HG02973 (cell line): Measurements from ENCODE around the gene CDKL5.

ENCODE experiments used
- ATAC-seq: cut with Tn5 transposase; IDR thresholded peaks from one replicate; pipeline ENCODE4 v1.9.1; 2021; ENCODE audit warnings: moderate library complexity; ENCODE audit not compliant: unreplicated experiment

CDKL5 gene

DNA sequence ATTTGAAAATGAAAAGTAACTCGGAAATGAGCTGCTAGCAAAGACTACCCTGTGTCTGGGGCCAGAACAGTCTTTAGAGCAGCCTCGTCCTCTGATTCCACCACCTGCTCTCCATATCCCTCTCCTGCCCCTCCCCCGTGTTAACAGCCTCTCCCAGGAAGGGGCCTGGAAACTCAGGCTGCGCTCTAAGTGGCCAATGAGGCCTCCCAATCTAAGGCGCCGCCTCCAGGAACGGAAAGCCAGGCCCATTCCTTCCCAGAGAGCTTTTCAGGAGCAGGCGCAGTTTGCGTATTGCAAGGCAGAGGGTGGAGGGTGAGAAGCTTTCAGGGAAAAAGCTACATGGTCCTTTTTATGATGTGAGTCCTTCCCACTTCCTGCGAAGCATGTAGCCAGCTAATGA lies 215.3 kb downstream of the CDKL5 start:
- ATAC-seq, result no peak

DNA sequence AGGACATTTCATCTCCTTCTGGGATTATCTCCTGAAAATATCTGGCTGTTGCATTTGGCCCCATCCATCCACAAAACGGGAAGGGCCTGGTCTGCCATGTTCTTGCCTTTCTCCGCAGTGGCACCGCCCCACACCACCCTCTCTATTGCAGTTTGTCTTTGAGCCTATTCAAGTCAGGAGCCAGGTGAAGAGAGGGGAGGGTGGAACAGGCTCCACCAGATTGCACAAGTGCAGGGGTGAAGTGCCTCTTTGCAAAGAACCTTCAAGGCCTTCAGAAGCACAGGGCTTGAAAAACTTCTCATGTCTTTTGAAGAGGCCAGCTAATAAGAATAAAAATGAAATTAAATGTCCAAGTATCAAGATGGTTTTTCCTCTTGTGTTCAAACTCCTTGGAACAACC lies 217.8 kb downstream of the CDKL5 start:
- no peak for ATAC-seq

DNA sequence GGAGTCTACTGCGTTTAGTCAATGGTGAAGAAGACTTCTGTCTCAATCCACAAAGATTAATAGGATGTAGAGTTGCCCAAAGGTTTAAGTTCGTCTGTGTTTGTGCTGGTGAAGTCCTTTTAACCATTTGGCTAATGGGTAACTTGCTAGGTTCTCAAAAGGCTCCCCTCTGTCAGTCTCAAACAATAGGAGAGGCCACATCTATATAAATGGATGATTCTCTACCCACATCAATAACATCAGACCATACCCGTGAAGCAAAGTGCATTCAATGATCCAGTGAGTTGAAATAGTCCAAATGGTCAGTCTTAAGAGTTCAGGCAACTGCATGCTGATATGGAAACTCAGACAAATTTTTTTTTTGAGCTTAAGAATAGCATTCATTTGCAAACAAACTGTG lies 218.4 kb downstream of the CDKL5 start:
- no peak for ATAC-seq

DNA sequence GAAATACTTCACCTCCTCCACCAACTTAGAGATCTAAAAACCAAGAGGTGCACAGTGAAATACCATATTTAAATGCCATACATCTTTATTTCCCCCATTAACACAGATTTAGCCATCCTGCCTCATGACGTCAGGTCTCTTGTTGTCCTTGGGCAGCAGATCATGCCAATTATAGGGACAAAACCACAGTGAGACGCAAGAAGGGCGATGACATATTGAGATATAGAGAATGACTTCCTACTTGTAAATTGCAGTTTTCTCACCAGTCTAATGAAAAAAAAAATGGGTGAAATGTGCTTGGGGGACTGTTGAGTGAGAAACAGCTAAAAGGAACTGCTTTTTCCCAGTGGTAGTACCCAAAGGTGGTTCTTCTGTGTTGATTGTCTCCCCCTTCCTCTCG lies 222.2 kb downstream of the CDKL5 start:
- no peak for ATAC-seq

DNA sequence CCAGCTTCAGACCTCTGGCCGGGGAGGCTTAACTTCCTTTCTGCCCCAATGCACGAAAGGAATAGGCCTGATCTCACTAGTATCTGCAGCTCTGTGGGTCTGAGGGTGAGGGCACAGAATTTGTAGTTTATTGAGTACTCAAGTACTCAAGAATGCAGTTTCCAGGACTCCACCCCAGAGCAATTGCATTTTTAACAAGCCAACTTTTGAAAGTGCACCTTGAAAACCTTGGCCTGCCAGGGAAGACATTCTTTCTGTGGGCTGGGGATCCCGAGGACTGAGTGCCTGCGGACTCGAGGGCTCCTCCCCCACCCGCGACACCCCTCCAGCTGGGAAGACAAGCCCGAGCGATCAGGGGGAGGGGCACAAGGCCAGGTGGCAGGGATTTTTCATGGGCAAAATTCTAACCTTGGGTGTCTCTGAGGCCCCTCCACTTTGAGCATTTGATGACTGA lies 224.1 kb downstream of the CDKL5 start:
- ATAC-seq, result no peak

DNA sequence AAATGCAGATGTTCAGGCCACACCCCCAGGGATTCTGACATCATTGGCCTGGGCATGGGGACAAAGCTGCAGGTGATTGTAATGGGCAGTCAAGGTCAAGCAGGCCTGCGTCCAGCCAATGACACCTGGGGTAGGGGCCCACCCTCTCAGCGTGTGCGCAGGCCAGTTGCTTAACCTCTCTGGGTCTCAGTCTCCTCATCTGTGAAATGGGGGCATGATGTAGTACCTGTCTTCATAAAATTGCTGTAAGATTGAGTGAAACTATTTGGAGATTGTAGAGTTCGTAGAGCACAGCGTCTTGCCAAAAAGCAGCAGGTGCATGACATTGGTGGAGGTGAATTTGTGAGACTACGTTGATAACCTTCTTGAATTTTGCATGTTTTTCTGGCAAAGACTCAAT lies 225.3 kb downstream of the CDKL5 start:
- ATAC-seq, result no peak

DNA sequence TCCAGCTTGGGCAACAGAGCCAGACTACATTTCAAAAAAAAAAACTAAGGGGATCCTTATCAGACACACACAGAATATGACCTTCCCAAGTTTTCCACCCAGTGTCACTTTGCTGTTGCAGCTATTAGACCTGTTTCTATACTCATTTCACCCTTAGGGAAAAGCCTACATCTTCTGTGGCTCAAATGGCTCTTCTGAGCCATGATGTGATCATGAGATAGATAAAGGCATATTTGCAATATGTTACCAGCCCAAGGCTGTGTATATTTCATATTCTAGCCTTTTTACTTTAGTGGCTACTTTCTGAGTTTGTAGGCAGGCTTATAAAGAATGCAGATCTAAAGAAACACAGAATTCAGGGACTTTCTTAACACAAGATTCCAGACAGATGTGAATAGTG lies 227.2 kb downstream of the CDKL5 start:
- ATAC-seq, result no peak

DNA sequence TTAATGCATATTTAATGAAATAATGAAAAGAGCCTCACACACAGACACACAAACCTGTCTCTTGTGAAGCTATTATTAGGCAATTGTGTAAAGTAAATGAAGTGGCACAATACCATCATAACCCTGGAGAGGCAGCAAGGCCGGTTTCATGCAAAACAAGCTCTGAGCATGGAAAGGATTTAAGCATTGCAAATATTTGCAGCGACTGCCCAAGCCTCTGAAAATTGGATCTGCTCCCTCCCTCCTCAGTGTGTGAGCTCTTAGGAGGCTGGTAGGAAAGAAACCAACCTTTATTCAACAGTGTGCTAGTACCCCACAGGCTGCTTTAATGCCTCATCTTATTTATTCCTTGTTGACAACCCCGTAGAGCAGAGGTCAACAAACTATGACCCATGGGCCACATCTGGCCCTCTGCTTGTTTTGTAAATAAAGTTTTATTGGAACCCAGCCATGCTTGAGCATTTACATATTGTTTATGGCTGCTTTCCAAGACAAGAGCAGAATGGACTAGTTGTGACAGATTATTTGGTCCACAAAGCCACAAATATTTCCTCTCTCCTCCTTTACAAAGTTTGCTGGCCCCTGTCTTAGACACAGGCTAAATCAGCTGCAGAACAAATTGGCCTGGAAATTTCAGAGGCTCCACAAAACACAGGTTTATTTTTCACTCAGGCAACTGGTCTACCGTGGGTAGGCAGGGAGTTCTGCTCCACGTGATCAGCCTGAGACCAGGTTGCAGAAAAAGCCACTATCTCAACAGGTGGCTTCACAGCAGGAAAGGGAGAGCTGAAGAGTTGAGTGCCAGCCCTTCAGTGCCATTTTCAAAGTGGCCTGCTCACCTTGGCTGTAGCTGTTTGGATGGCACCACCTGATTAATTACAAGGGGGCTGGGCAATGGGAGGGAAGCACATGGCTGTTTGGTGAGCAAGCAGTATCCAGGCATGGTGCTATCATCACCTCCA lies 229.7 kb downstream of the CDKL5 start:
- no peak for ATAC-seq

DNA sequence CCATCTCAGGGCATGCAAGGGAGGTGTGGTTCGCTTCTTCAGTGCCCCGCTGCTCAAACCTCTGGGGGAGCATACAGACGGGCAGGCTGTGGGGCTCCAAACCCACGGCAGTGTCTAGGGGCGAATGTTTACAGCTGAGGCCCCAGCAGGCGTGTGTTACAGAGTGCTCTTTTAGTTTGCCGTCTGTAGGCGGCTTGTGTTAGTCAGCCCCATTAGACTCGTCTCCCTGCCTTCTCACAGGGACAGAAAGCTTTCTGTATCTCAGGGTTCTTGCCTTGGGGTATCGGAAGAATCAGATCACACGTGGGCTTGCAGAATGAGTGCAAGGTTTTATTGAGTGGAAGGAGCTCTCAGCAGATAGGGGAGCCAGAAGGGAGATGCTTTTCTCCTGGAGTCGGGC lies 235.9 kb downstream of the CDKL5 start:
- no peak for ATAC-seq

DNA sequence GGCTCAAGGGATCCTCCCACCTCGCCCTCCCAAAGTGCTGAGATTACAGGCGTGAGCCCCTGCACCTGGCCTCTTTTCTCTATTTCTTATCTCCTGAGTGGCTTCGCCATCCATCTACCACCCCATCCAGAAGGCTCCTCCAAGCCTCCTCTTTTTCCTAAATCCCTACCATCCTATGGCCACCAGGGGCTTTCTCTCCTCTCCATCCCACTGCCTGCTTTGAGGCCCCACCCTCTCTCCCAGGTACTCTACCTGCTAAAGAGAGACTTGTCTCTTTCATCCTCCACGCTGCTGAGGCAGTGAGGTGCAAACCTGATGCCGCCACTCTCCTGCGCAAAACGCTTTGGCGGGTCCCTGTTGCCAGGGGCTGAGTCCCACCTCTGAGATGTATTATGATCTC lies 239.5 kb downstream of the CDKL5 start:
- no peak for ATAC-seq

DNA sequence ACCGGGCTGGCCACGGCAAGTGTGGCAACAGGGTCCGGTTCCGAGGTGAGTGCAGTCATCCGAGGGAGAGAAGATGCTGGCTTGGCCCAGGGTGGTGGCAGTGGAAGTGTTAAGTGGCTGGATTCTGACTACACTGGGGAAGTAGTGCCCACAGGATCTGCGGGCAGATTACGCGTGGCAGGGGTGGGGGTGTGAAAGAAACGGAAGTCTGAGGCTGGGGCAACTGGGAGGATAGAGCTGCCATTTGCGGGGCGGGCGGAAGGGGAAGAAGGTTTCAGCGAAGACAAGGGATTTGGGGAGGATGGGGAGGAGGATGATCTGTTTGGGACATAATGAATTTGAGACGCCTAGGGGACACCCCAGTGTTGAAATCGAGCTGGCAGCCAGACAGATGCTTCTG lies 241.2 kb downstream of the CDKL5 start:
- no peak for ATAC-seq

DNA sequence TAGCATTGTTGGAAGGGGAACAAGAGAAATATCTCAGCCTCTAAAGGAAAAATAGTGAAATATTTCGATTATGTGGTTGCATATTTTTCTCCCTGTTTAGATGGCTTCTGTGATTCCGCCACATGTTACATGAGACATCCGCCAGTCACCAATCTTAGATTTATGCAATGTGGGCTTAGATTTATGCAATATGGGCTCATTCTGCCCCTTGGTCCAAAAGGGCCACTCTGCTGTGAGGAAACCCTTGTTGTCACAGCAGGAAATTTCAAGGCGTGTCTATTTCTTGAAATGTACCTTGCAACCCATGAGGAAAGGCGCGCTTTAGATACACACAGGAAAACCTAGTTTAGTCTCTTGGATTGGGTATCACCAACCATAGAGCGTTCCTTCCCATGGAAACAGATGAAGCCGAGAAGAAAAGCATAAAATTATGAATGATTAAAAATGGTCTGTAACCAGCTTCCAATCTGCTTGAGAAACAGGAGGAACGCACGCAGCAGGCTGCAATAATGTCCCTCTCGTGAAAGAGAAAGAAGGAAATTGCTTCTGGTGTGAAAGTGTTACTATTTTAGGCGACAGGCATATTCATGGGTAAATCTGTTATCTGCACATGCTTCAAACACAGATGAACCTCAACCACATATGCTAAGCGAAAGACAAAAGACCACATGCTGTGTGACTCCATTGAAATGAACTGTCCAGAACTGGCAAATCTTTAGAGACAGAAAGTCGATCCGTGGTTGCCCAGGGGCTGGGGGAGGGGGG lies 242.8 kb downstream of the CDKL5 start:
- ATAC-seq, result peak; percentile 59

DNA sequence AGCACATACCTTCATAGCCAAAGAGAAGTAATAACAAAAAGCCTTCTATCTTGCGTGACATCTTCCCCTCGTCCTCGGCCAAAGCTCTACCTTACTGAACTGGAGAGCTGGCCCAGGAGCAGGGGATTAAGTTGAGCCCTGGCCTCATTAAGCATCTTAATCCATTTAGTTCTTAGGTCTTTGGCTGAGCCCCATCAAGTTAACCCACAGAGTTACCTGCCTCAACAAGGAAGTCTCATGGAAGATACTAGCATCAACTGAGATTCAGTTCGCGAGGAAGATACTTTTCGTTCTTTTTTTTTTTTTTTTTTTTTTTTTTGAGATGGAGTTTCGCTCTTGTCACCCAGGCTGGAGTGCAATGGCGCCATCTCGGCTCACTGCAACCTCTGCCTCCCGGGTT lies 246.6 kb downstream of the CDKL5 start, which contains the start of gene RS1:
RS1 (minus strand) TSS at position 101 of the 400 bp plus-strand sequence; CDS start at position 61, 40 bp downstream.
- no peak for ATAC-seq

DNA sequence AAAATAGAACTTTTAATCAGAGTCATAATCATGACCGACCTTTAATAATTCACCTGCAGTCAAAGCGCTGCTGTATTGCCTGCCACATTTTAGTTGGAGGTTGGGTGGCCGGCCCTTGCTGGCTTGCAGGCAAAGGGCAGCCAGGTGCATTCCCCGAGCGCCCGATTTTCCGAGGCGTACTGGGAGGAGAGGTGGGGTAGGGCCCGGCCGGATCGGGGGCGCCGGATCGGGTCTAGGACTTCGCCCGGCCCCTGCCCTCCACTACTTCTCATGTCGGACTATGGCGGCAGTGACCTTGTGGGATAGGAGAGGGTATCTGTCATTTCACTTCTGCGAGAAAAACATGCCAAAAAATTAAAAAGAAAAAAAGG lies 249.0 kb downstream of the CDKL5 start:
- peak; percentile 37 for ATAC-seq

DNA sequence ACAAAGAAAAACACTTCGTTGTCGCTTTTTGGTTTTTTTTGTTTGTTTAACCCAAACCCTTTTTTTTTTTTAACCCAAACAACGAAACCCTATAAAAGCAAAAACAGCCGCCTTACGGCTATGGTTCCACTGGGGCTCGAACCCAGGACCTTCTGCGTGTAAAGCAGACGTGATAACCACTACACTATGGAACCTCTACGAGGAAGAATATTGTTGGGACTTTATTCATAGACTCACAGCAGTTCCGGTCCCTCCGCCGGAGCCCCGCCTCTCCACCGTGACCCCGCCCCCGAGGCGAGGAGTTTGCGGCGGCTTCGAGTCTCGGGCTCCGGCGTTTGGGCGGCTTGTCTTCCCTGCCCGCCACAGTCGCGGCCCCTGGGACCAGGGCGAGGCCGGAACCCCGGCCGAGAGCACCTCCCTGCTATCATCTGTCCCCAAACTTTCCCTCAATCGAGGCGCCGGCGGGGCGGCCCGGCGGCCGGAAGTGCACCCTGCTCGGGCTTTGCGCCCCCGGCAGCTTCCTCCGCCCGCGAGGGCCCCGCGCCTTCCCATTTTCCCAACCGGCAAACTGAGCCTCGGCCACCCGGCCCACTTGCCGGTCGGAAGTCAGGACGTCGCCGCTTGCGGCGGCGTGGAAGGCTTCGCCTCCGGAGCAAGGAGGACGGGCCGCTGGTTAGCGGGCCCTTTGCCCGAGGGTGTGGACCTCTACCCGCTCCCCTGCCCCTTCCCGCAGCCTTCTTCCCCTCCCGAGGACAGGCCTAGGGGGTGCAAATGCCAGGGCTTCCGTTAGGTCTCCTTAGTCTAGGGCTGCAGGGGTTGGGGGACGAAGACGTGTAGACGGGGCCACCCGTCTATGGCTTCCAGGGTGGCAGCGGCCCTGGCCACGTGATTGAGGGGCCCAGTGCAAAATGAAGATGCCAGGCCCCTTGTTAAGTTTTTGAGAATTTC lies 249.7 kb downstream of the CDKL5 start:
- peak; percentile 73 for ATAC-seq

DNA sequence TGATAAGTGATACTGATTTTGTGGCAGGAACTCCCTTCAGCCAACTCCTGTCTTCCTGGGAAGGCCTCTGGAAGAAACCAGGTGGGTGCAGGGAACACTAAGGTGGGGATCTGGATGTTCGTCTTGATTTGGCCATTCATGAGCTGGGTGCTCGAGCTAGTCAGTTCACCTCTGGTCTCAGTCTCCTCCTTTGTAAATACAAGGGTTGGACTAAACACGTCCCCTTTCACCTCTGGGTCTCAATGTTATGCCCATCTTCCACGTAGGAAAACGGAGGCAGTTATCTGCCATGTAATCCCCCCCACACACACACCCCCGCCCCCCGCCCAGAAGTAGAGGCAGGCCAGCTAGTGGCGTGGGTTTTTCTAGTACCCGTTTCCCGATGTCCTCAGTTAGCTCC lies 250.6 kb downstream of the CDKL5 start:
- ATAC-seq, result no peak

DNA sequence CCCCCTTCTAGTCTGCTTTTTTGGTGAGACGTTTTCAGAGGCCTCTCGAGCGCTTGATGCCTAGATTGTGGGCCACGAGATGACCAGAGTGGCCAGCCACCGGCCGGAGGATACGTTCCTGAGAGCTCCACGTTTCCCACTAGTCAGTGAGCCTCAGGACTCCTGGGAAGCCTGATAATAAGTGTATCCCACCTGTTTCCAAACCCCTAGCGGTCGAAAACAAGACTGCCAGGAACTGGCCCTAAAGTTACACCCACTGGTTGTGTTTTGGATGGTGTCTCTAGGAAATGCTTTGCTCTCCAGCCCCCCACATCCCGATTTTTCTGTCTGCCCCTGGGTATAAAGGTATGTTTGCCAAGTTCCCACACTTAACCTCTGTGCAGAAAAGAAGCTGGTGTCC lies 251.1 kb downstream of the CDKL5 start:
- no peak for ATAC-seq

DNA sequence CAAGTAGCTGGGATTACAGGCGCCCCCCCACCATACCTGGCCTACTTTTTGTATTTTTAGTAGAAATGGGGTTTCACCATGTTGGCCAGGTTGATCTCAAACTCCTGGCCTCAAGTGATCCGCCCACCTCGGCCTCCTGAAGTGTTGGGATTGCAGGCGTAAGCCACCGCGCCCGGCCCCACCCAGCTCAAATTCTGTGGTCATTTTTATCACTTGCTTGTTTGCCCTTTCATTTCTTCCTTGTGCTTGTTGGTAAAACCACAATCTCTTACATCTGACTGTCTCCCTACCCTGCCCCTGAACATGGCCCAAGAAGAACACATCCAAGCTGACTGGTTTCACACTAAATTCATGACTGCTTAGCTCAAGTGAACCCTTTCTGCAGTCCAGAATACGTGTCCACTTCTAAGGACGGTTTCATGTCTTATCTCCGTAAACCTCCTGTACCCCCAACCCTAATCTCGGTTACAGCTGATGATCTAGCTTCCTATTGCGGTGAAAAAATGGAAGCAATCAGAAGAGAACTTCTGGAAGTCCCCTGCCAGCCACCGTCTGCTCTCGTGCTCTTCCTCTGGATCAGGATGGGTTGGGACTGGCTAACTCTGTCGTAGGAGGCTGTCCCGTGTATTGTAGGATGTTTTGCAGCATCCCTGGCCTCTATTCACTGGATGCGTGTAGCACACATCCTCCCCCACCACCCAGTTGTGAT lies 251.9 kb downstream of the CDKL5 start:
- no peak for ATAC-seq

DNA sequence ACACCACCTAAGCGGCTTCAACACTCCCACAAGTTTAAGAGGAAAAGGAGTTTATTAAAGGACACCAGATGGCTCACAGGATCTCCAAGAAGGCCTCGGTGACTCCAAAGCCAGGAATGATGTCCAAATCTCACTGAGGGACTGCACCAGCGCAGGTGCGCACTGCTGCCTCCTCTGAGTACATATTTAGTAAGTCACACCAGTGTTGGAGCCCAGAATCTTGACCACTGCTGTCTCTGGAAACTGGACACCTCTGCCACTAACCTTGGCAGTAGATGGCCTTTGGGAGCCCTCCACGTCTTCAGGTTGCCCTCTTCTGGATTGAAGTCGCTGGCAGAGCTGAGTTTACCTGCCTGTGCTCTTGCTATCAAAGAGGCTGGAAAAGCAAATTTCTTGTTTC lies 256.6 kb downstream of the CDKL5 start:
- no peak for ATAC-seq

DNA sequence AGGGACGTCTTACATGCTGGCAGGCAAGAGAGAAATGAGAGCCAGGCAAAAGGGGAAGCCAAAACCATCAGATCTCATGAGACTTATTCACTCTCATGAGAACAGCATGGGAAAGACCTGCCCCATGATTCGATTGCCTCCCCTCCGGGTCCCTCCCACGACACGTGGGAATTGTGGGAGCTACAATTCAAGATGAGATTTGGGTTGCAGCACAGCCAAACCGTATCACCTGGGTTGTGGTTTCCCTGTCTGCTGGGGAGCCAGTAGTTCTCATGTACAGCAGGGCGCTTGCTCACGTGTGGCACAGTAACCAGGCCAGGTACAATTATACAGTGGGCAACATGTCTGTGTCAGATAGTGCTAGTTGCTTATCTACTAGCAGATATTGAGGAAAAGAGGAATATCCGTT lies 257.6 kb downstream of the CDKL5 start:
- ATAC-seq, result no peak
